Testis (tissue), 2 donors: Measurements from ENCODE around the gene EMP1.

ENCODE experiments used
- POLR2A ChIP-seq: fragments of 450-650 bp; IDR thresholded peaks from one replicate; pipeline ENCODE4 v1.6.1; 2017; ENCODE audit warnings: antibody characterized with exemption, mild to moderate bottlenecking, moderate library complexity
- TF ChIP-seq, protein P1 (sequence below), 3 experiments: fragments of 450-650 bp in 2 of 3; fragments of 200-600 bp in 1 of 3; sonication (generic) in 1 of 3; IDR thresholded peaks; one replicate each; pipeline ENCODE4 v1.5.1; 2016 to 2019; ENCODE audit warnings: antibody characterized with exemption in 3 of 3, mild to moderate bottlenecking in 2 of 3, moderate library complexity in 1 of 3

DNA sequence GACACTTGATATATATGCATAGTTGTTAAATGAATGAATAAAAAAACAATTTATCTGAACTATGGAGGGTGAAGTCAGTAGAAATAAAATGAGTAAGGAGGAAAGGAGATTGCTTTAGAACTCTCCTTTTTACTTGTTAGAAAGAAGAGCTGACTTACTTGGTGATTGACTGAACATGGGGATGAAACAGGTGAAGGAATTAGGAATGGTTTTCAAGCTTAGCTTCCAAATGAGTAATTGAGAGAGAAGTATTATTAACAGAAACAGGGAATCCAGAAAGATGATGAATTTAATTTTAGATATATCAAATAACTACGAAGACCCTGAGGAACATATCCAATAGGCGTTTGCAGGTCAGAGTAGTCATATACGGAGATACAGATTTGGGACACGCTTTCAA is 33.6 kb upstream of the EMP1 start:
- TF ChIP-seq, protein P1, sequence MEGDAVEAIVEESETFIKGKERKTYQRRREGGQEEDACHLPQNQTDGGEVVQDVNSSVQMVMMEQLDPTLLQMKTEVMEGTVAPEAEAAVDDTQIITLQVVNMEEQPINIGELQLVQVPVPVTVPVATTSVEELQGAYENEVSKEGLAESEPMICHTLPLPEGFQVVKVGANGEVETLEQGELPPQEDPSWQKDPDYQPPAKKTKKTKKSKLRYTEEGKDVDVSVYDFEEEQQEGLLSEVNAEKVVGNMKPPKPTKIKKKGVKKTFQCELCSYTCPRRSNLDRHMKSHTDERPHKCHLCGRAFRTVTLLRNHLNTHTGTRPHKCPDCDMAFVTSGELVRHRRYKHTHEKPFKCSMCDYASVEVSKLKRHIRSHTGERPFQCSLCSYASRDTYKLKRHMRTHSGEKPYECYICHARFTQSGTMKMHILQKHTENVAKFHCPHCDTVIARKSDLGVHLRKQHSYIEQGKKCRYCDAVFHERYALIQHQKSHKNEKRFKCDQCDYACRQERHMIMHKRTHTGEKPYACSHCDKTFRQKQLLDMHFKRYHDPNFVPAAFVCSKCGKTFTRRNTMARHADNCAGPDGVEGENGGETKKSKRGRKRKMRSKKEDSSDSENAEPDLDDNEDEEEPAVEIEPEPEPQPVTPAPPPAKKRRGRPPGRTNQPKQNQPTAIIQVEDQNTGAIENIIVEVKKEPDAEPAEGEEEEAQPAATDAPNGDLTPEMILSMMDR (IDR thresholded peaks at IDR 0.05): no peak
- no peak for TF ChIP-seq POLR2A
